ENCODE data around the gene SPATA31D1. TPM values are rescaled to one million over a fixed set of nuclear protein-coding genes. Genes with fewer than 3 reads are reported as not detected.

Gene SPATA31D1
- total RNA-seq, 1 experiment from 2014 or later = not detected

DNA sequence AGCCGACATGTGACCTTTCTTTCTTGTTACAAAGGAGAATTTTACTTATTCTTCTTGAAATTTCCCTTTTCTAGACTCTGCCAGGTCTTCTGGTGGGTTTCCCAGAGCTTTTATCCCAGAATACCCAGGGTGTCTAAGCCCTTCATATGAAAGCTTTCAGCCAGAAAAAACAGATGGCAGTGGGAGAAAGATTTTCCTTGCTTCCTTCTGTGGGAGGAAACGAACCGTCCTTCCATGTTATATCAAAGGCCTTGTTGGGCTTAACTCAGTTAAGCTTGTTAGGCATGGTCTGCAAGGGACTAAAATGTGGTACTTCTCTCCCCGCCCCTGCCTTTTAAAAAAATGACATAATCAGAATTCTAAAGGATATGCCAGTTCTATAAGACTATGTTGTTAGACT is 47.5 kb downstream of the SPATA31D1 start:
- no peak overlapping the region for H3K18ac ChIP-seq (ENCODE audit: insufficient read length, low read depth, low read length)
- no peaks in the 10 kb centered on the region for H3K27me3 ChIP-seq (ENCODE audit: insufficient read depth, low read length)
- no peak overlapping the region for H3K56ac ChIP-seq (ENCODE audit: insufficient read length, low read depth, low read length)
- Mint-ChIP-seq H3K27ac (no peak overlapping the region), H3K4me1 (peaks cover 12 to 14% of the 10 kb centered on the region in 2 experiments), H3K27me3 (ENCODE audit: low read depth) (no peaks in the 10 kb centered on the region; the same call in 1 of the 2 replicates), H3K36me3 (ENCODE audit: insufficient read depth in 1 of 3, low read depth in 3 of 3) (no peaks in the 10 kb centered on the region), H3K4me3 (no peak overlapping the region), H3K9me3 (no peaks in the 10 kb centered on the region)
- H3K14ac ChIP-seq (ENCODE audit: insufficient read depth, low read length) = no peak overlapping the region
- H3K4ac ChIP-seq (ENCODE audit: low read depth, low read length) = no peak overlapping the region
- no peak overlapping the region for H2AK5ac ChIP-seq (ENCODE audit: insufficient read length, low read length)
- no peak overlapping the region for H2BK20ac ChIP-seq (ENCODE audit: low read depth, low read length, poor library complexity, severe bottlenecking)
- no peak overlapping the region for H3K27ac ChIP-seq (ENCODE audit: insufficient read length, low read depth, low read length)
- no peak overlapping the region for H3K23ac ChIP-seq (ENCODE audit: insufficient read length, low read depth, low read length)
- H2BK5ac ChIP-seq (ENCODE audit: insufficient read length, low read length) = no peak overlapping the region
- no peaks in the 10 kb centered on the region for H3K79me2 ChIP-seq (ENCODE audit: insufficient read depth, low read length)
- no peak overlapping the region for H3K9ac ChIP-seq (ENCODE audit: extremely low read depth, insufficient read length, low read length)
- no peak overlapping the region for H2BK15ac ChIP-seq (ENCODE audit: low read depth, low read length)
- H4K8ac ChIP-seq (replicated peaks; ENCODE audit: insufficient read length, low read depth, low read length) = no peak overlapping the region
- H3K9me3 ChIP-seq (ENCODE audit: control insufficient read depth, low read depth, low read length) = no peaks in the 10 kb centered on the region
- WGBS (ENCODE audit: extremely low coverage, insufficient read length, low lambda C conversion rate) = no CpG with 5 or more reads among the region's 4 CpGs
- H4K5ac ChIP-seq (ENCODE audit: insufficient read length, low read depth, low read length) = no peak overlapping the region
- no peak overlapping the region for H3K4me2 ChIP-seq (ENCODE audit: insufficient read depth, insufficient read length, low read length)
- H2BK12ac ChIP-seq (ENCODE audit: insufficient read length, low read depth, low read length) = no peak overlapping the region
- H2BK120ac ChIP-seq (ENCODE audit: low read depth, low read length, poor library complexity, severe bottlenecking) = no peak overlapping the region
- no peaks in the 10 kb centered on the region for H4K20me1 ChIP-seq (ENCODE audit: control insufficient read depth, insufficient read depth, insufficient read length)
- no peak overlapping the region for H4K91ac ChIP-seq (ENCODE audit: insufficient read length, low read depth, low read length)
- no peak overlapping the region for H3T11ph ChIP-seq (ENCODE audit: low read length)
- H2AFZ ChIP-seq (ENCODE audit: low read length) = no peak overlapping the region
- TF ChIP-seq, protein P1, sequence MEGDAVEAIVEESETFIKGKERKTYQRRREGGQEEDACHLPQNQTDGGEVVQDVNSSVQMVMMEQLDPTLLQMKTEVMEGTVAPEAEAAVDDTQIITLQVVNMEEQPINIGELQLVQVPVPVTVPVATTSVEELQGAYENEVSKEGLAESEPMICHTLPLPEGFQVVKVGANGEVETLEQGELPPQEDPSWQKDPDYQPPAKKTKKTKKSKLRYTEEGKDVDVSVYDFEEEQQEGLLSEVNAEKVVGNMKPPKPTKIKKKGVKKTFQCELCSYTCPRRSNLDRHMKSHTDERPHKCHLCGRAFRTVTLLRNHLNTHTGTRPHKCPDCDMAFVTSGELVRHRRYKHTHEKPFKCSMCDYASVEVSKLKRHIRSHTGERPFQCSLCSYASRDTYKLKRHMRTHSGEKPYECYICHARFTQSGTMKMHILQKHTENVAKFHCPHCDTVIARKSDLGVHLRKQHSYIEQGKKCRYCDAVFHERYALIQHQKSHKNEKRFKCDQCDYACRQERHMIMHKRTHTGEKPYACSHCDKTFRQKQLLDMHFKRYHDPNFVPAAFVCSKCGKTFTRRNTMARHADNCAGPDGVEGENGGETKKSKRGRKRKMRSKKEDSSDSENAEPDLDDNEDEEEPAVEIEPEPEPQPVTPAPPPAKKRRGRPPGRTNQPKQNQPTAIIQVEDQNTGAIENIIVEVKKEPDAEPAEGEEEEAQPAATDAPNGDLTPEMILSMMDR (conservative IDR thresholded peaks at IDR 0.05) = no peak
- no peaks in the 10 kb centered on the region for H3K79me1 ChIP-seq (ENCODE audit: insufficient read depth, low read depth, low read length, poor library complexity, severe bottlenecking)
- DNase-seq = no peak
- peaks cover 3% of the 10 kb centered on the region; the same call in 1 of the 2 replicates for H3K4me1 ChIP-seq (ENCODE audit: insufficient read depth, low read length)
- H3K23me2 ChIP-seq (ENCODE audit: insufficient read length, low read depth, low read length, poor library complexity, severe bottlenecking) = no peaks in the 10 kb centered on the region

Data from H9 (cell line).